Measurements from ENCODE around the gene URI1.

URI1 gene

GRCh38 chr19:30060531-30061222 lies 118.6 kb downstream of the URI1 start:
- TF ChIP-seq CTCF (IDR thresholded peaks at IDR 0.05; ENCODE audit: low read depth, low read length): no peak
- no peak overlapping the region for H3K4me3 ChIP-seq (ENCODE audit: low read depth, low read length)

- no peak overlapping the region for H3K4me3 ChIP-seq (ENCODE audit: low read depth, low read length)
- TF ChIP-seq CTCF (IDR thresholded peaks at IDR 0.05; ENCODE audit: low read depth, low read length): no peak
These were observed 119.4 kb downstream of the URI1 start for GRCh38 chr19:30061223-30062064.

- no peak overlapping the region for H3K4me3 ChIP-seq (ENCODE audit: low read depth, low read length)
- TF ChIP-seq CTCF (IDR thresholded peaks at IDR 0.05; ENCODE audit: low read depth, low read length): no peak
These were observed 120.2 kb downstream of the URI1 start for GRCh38 chr19:30062065-30062906.

GRCh38 chr19:30062907-30063649 lies 121.0 kb downstream of the URI1 start:
- no peak for TF ChIP-seq CTCF (IDR thresholded peaks at IDR 0.05; ENCODE audit: low read depth, low read length)
- no peak overlapping the region for H3K4me3 ChIP-seq (ENCODE audit: low read depth, low read length)

GRCh38 chr19:30063650-30064347 lies 121.8 kb downstream of the URI1 start:
- TF ChIP-seq CTCF (IDR thresholded peaks at IDR 0.05; ENCODE audit: low read depth, low read length): no peak
- no peak overlapping the region for H3K4me3 ChIP-seq (ENCODE audit: low read depth, low read length)

- no peak for TF ChIP-seq CTCF (IDR thresholded peaks at IDR 0.05; ENCODE audit: low read depth, low read length)
- no peak overlapping the region for H3K4me3 ChIP-seq (ENCODE audit: low read depth, low read length)
These were observed 122.3 kb downstream of the URI1 start for GRCh38 chr19:30064348-30064699.

Measured in WI38 (cell line).